Measurements from ENCODE around the gene TWF1. TPM values are rescaled to one million over a fixed set of nuclear protein-coding genes. Genes with fewer than 3 reads are reported as not detected.
A peak's percentile ranks its signal among the peaks of the same experiment; 100 is the strongest.

The TWF1 gene
- polyA plus RNA-seq (2013, experiment 1 of 2) = 78.9 TPM
- 82.7 TPM for polyA plus RNA-seq (2013, experiment 2 of 2)

DNA sequence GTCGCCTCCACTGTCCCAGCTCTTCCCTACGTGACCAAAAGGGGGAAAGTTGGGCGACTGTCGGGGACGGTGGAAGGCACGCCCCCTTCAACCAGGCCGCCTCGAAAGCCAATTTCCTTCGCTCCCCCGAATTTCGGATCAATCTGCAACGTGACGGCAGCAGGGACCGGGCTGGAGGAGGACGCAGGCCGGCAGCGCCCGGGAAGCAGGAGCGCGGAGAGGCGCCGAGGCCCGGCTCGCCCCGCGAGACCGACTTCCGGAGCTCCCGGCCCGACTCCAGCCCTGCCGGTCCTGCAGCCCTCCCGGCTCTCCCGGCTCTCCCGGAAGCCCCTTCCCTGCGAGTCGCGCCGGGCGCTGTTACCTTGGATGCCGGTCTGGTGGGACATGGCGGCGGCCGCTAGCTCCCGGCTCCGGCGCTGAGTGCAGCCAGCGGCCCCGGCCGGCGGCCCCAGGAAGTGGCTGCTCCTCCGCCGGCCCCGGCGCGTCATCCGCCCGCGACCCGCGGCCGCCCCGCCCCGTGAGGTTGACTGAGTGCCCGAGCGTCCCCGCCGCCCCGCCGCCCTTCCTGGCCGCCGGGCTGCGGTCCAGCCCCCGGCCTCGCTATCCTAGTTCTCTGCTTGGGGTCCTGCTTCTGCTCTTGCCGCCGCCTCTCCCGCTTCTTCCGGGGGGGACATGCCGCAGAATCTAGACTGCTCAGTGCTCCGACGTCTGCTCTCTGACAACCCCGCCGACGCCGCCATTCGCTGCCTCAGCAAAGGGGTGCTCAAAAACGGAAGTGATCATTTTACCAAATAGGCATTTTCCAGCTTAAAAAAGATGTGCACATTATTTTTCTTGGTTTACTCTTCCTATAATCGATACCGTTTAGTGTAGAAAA lies at the start of gene TWF1:
Gene TWF1 (minus strand): TSS at position 458 of the 877 bp plus-strand sequence. CDS start 72 bp downstream, at position 386.
- Histone ChIP-seq H2BK120ac (ENCODE audit: low read depth, low read length) (peak within 1 kb of the TSS; percentile 79), H2AK5ac (ENCODE audit: low read length, severe bottlenecking) (peak within 1 kb of the TSS; percentile 8), H2AFZ (ENCODE audit: low read depth, low read length) (peak within 1 kb of the TSS; percentile 91), H3K27ac (ENCODE audit: low read length, poor library complexity, severe bottlenecking) (peak within 1 kb of the TSS; percentile 94), H3K14ac (ENCODE audit: low read length in 2 of 2) (peak within 1 kb of the TSS in 1 of 2 experiments; percentile 97), H3K4ac (ENCODE audit: low read depth in 1 of 2, low read length in 2 of 2) (peak within 1 kb of the TSS; percentile 95), H4K8ac (ENCODE audit: low read length) (peak within 1 kb of the TSS; percentile 98), H3K79me1 (replicated peaks; ENCODE audit: low read length, poor library complexity, severe bottlenecking) (no peaks in the 10 kb centered on the region), H2BK5ac (ENCODE audit: low read depth, low read length, poor library complexity, severe bottlenecking) (peak within 1 kb of the TSS; percentile 98), H3K4me3 (ENCODE audit: insufficient read depth in 1 of 2, low read depth in 1 of 2, low read length in 2 of 2) (peak within 1 kb of the TSS; percentile 89 to 91), H3K4me2 (ENCODE audit: low read length, poor library complexity, severe bottlenecking) (peak within 1 kb of the TSS; percentile 78), H4K91ac (ENCODE audit: low read length) (peak within 1 kb of the TSS; percentile 83), H3K9ac (ENCODE audit: low read length) (peak within 1 kb of the TSS; percentile 95), H3K9me3 (ENCODE audit: control insufficient read depth, low read length) (no peaks in the 10 kb centered on the region), H2BK12ac (ENCODE audit: low read length in 2 of 2) (peak within 1 kb of the TSS in 1 of 2 experiments; percentile 54), H3K4me1 (ENCODE audit: control insufficient read depth, insufficient read depth, low read depth, low read length) (no peaks in the 10 kb centered on the region), H2BK15ac (ENCODE audit: low read depth, poor library complexity, severe bottlenecking) (peak within 1 kb of the TSS; percentile 96), H3K27me3 (ENCODE audit: control insufficient read depth in 1 of 2, insufficient read depth in 1 of 2, low read length in 2 of 2) (no peaks in the 10 kb centered on the region), H3K23ac (ENCODE audit: low read length in 2 of 2) (peak within 1 kb of the TSS in 1 of 2 experiments; percentile 59), H3K36me3 (ENCODE audit: control insufficient read depth in 1 of 2, insufficient read depth in 2 of 2, low read depth in 1 of 2, low read length in 2 of 2) (peaks cover 3 to 24% of the 10 kb centered on the region in 2 experiments), H3K18ac (ENCODE audit: low read depth in 1 of 2, low read length in 2 of 2) (peak within 1 kb of the TSS; percentile 93 to 96)
- peak; percentile 85 for DNase-seq
- under 1% methylated on average over 69 of the region's 89 CpGs for WGBS

DNA sequence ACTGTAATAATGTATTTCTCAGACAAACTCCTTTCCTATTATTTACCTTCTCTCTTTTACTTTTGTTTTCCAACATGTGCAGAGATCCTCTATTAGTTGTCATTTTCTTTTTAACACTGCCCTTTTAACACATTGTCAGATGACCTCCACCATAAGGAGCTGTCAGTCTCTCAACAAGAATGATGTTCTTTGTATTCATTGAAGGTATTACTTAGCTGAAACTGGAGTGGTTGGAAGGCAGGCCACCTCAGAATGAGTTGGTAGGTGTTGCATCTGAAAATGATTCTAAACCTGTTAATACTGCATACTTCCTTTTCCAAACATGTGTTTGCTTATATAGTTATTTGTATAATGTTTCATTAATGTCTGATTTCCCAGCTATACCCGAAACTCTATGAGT lies 46.6 kb upstream of the TWF1 start:
- H2AFZ ChIP-seq (ENCODE audit: low read depth, low read length) = no peak overlapping the region
- no peak overlapping the region for H3K4me2 ChIP-seq (ENCODE audit: low read length, poor library complexity, severe bottlenecking)
- no peak overlapping the region for H2BK12ac ChIP-seq (ENCODE audit: low read length in 2 of 2)
- H3K14ac ChIP-seq (ENCODE audit: low read length in 2 of 2) = no peak overlapping the region
- DNase-seq = no peak
- H3K4ac ChIP-seq (ENCODE audit: low read depth in 1 of 2, low read length in 2 of 2) = no peak overlapping the region
- no peak overlapping the region for H2BK15ac ChIP-seq (ENCODE audit: low read depth, poor library complexity, severe bottlenecking)
- no peak overlapping the region for H4K8ac ChIP-seq (ENCODE audit: low read length)
- H3K4me3 ChIP-seq (ENCODE audit: insufficient read depth in 1 of 2, low read depth in 1 of 2, low read length in 2 of 2) = no peak overlapping the region
- no peaks in the 10 kb centered on the region for H3K36me3 ChIP-seq (ENCODE audit: control insufficient read depth in 1 of 2, insufficient read depth in 2 of 2, low read depth in 1 of 2, low read length in 2 of 2)
- no peak overlapping the region for H3K27ac ChIP-seq (ENCODE audit: low read length, poor library complexity, severe bottlenecking)
- no peak overlapping the region for H2BK5ac ChIP-seq (ENCODE audit: low read depth, low read length, poor library complexity, severe bottlenecking)
- H2BK120ac ChIP-seq (ENCODE audit: low read depth, low read length) = no peak overlapping the region
- H3K27me3 ChIP-seq (ENCODE audit: control insufficient read depth in 1 of 2, insufficient read depth in 1 of 2, low read length in 2 of 2) = no peaks in the 10 kb centered on the region
- no peaks in the 10 kb centered on the region for H3K9me3 ChIP-seq (ENCODE audit: control insufficient read depth, low read length)
- no peak overlapping the region for H3K23ac ChIP-seq (ENCODE audit: low read length in 2 of 2)
- no peak overlapping the region for H2AK5ac ChIP-seq (ENCODE audit: low read length, severe bottlenecking)
- H3K79me1 ChIP-seq (replicated peaks; ENCODE audit: low read length, poor library complexity, severe bottlenecking) = no peaks in the 10 kb centered on the region
- no peaks in the 10 kb centered on the region for H3K4me1 ChIP-seq (ENCODE audit: control insufficient read depth, insufficient read depth, low read depth, low read length)
- H3K18ac ChIP-seq (ENCODE audit: low read depth in 1 of 2, low read length in 2 of 2) = no peak overlapping the region
- no peak overlapping the region for H3K9ac ChIP-seq (ENCODE audit: low read length)
- H4K91ac ChIP-seq (ENCODE audit: low read length) = no peak overlapping the region
- no CpG with 5 or more reads among the region's 1 CpG for WGBS

DNA sequence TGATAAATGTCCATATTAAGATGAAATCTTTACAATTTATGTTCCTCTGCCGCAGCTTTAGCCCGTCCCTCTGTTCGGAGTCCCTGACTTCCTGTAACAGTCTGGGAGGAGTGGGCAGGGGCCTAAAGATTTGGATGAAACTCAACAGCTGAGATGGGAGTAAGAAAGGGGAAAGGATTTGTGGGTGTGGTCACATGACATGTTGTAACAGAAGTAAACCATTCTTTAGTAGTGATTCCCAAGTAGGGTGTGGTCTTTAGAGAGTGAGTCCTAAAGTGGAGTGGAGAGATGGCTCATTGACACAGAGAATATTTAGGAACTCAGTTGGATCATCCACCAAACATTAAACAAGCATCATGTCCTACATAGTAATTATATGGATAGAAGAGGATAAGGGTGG lies 42.7 kb upstream of the TWF1 start:
- Histone ChIP-seq H2AK5ac (ENCODE audit: low read length, severe bottlenecking) (no peak overlapping the region), H3K27ac (ENCODE audit: low read length, poor library complexity, severe bottlenecking) (no peak overlapping the region), H3K9me3 (ENCODE audit: control insufficient read depth, low read length) (no peaks in the 10 kb centered on the region), H3K79me1 (replicated peaks; ENCODE audit: low read length, poor library complexity, severe bottlenecking) (no peaks in the 10 kb centered on the region), H3K9ac (ENCODE audit: low read length) (no peak overlapping the region), H3K36me3 (ENCODE audit: control insufficient read depth in 1 of 2, insufficient read depth in 2 of 2, low read depth in 1 of 2, low read length in 2 of 2) (peaks cover 0 to 9% of the 10 kb centered on the region in 2 experiments), H3K4me1 (ENCODE audit: control insufficient read depth, insufficient read depth, low read depth, low read length) (no peaks in the 10 kb centered on the region), H2BK5ac (ENCODE audit: low read depth, low read length, poor library complexity, severe bottlenecking) (no peak overlapping the region), H3K4me3 (ENCODE audit: insufficient read depth in 1 of 2, low read depth in 1 of 2, low read length in 2 of 2) (peak overlapping the region in 1 of 2 experiments; percentile 12), H3K18ac (ENCODE audit: low read depth in 1 of 2, low read length in 2 of 2) (no peak overlapping the region), H2BK12ac (ENCODE audit: low read length in 2 of 2) (no peak overlapping the region), H3K4ac (ENCODE audit: low read depth in 1 of 2, low read length in 2 of 2) (no peak overlapping the region), H3K14ac (ENCODE audit: low read length in 2 of 2) (no peak overlapping the region), H2BK15ac (ENCODE audit: low read depth, poor library complexity, severe bottlenecking) (no peak overlapping the region), H3K4me2 (ENCODE audit: low read length, poor library complexity, severe bottlenecking) (no peak overlapping the region), H4K8ac (ENCODE audit: low read length) (no peak overlapping the region), H2AFZ (ENCODE audit: low read depth, low read length) (no peak overlapping the region), H3K23ac (ENCODE audit: low read length in 2 of 2) (no peak overlapping the region), H2BK120ac (ENCODE audit: low read depth, low read length) (no peak overlapping the region), H4K91ac (ENCODE audit: low read length) (no peak overlapping the region), H3K27me3 (ENCODE audit: control insufficient read depth in 1 of 2, insufficient read depth in 1 of 2, low read length in 2 of 2) (no peaks in the 10 kb centered on the region)
- no peak for DNase-seq
- WGBS = 96% methylated on average over 3 of the region's 3 CpGs

DNA sequence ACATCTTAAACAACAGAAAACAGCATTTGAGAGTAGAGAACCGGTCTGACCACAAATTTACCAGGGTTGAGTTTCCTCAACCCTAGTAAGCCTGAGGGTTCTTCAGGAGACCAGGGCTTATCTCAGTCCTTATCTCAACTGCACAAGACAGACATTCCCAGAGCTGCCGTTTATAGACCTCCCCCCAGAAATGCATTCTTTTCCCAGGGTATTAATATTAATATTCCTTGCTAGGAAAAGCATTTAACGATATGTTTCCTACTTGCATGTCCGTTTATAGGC lies 42.0 kb upstream of the TWF1 start:
- no peak overlapping the region for H3K9ac ChIP-seq (ENCODE audit: low read length)
- no peak overlapping the region for H3K23ac ChIP-seq (ENCODE audit: low read length in 2 of 2)
- no peak overlapping the region for H3K4ac ChIP-seq (ENCODE audit: low read depth in 1 of 2, low read length in 2 of 2)
- H3K27ac ChIP-seq (ENCODE audit: low read length, poor library complexity, severe bottlenecking) = no peak overlapping the region
- H3K4me3 ChIP-seq (ENCODE audit: insufficient read depth in 1 of 2, low read depth in 1 of 2, low read length in 2 of 2) = no peak overlapping the region
- H2AK5ac ChIP-seq (ENCODE audit: low read length, severe bottlenecking) = no peak overlapping the region
- H3K14ac ChIP-seq (ENCODE audit: low read length in 2 of 2) = no peak overlapping the region
- no peak overlapping the region for H3K4me2 ChIP-seq (ENCODE audit: low read length, poor library complexity, severe bottlenecking)
- no peaks in the 10 kb centered on the region for H3K4me1 ChIP-seq (ENCODE audit: control insufficient read depth, insufficient read depth, low read depth, low read length)
- DNase-seq = no peak
- no peaks in the 10 kb centered on the region for H3K27me3 ChIP-seq (ENCODE audit: control insufficient read depth in 1 of 2, insufficient read depth in 1 of 2, low read length in 2 of 2)
- H2BK120ac ChIP-seq (ENCODE audit: low read depth, low read length) = no peak overlapping the region
- WGBS = 90% methylated on average over 4 of the region's 4 CpGs
- H2BK12ac ChIP-seq (ENCODE audit: low read length in 2 of 2) = no peak overlapping the region
- H3K18ac ChIP-seq (ENCODE audit: low read depth in 1 of 2, low read length in 2 of 2) = no peak overlapping the region
- H4K8ac ChIP-seq (ENCODE audit: low read length) = no peak overlapping the region
- H4K91ac ChIP-seq (ENCODE audit: low read length) = no peak overlapping the region
- H2BK15ac ChIP-seq (ENCODE audit: low read depth, poor library complexity, severe bottlenecking) = no peak overlapping the region
- no peak overlapping the region for H2BK5ac ChIP-seq (ENCODE audit: low read depth, low read length, poor library complexity, severe bottlenecking)
- H3K79me1 ChIP-seq (replicated peaks; ENCODE audit: low read length, poor library complexity, severe bottlenecking) = peaks cover 3% of the 10 kb centered on the region
- peaks cover 0 to 9% of the 10 kb centered on the region in 2 experiments for H3K36me3 ChIP-seq (ENCODE audit: control insufficient read depth in 1 of 2, insufficient read depth in 2 of 2, low read depth in 1 of 2, low read length in 2 of 2)
- H3K9me3 ChIP-seq (ENCODE audit: control insufficient read depth, low read length) = no peaks in the 10 kb centered on the region
- no peak overlapping the region for H2AFZ ChIP-seq (ENCODE audit: low read depth, low read length)
